ENCODE results near the gene SLC27A6.

GRCh38 chr5:129046151-129046550, 80.9 kb downstream of the SLC27A6 start:
- TF ChIP-seq EP300 (IDR thresholded peaks at IDR 0.05; ENCODE audit: borderline replicate concordance) (no peak), CEBPB (IDR thresholded peaks at IDR 0.05) (no peak), CREB1 (IDR thresholded peaks at IDR 0.05; ENCODE audit: low read depth) (no peak), FOXM1 (IDR thresholded peaks at IDR 0.05; ENCODE audit: borderline replicate concordance, low read depth) (no peak)
